IMR-90 (cell line): ENCODE results near the gene TRIM62. TPM values are rescaled to one million over a fixed set of nuclear protein-coding genes. Genes with fewer than 3 reads are reported as not detected.

Experiments
- ATAC-seq: fragments of 200-7000 bp; cut with Tn5 transposase; 2 replicates; pipeline ENCODE4 v1.9.1; 2020; ENCODE audit warnings: low read depth, mild to moderate bottlenecking, moderate library complexity
- BruUV-seq: library from RNA; stranded (reverse); fragments of 400-500 nt; replicated peaks from 2 replicates; lab custom pipeline; 2021; lab: Mats Ljungman, UMichigan
- CTCF ChIA-PET: fragments of 300-600 bp; formaldehyde crosslinking; extraction: SDS; loops from one replicate; lab custom pipeline; 2021; ENCODE audit warnings: antibody characterized with exemption; lab: Yijun Ruan, JAX
- POLR2A ChIA-PET: fragments of 300-600 bp; sonication (Branson Sonifier 250); formaldehyde crosslinking; loops from one replicate; lab custom pipeline; 2022; ENCODE audit warnings: antibody characterized with exemption; ENCODE audit not compliant: unreplicated experiment; lab: Charles Lee
- DNase-seq: peaks from one replicate; pipeline ENCODE4 v3.0.0; 2013
- H2AFZ ChIP-seq: replicated peaks from 2 replicates; pipeline ENCODE3; 2013; ENCODE audit warnings: low read length, mild to moderate bottlenecking; ENCODE audit not compliant: poor library complexity
- H2AK5ac ChIP-seq: 2 replicates; pipeline ENCODE4 v1.6.1; 2013; ENCODE audit warnings: low read depth, low read length, inconsistent platforms
- H2AK9ac ChIP-seq: replicated peaks from 2 replicates; pipeline ENCODE3; 2013; ENCODE audit warnings: mild to moderate bottlenecking, low read depth, low read length, moderate library complexity; ENCODE audit not compliant: poor library complexity
- H2BK120ac ChIP-seq: 2 replicates; pipeline ENCODE4 v1.6.1; 2013; ENCODE audit warnings: low read depth, low read length, inconsistent platforms
- H2BK15ac ChIP-seq: 3 replicates; pipeline ENCODE4 v1.6.1; 2013; ENCODE audit warnings: low read depth, low read length, inconsistent platforms
- H2BK20ac ChIP-seq: 2 replicates; pipeline ENCODE4 v1.6.1; 2013; ENCODE audit warnings: low read depth, mild to moderate bottlenecking, inconsistent platforms, low read length, moderate library complexity
- H2BK5ac ChIP-seq: 2 replicates; pipeline ENCODE4 v1.6.1; 2013; ENCODE audit warnings: mild to moderate bottlenecking, low read depth, low read length, inconsistent platforms; ENCODE audit not compliant: poor library complexity, severe bottlenecking
- H3K14ac ChIP-seq: replicated peaks from 2 replicates; pipeline ENCODE4 v1.6.1; 2013; ENCODE audit warnings: low read depth, low read length, inconsistent platforms
- H3K18ac ChIP-seq: 2 replicates; pipeline ENCODE4 v1.6.1; 2013; ENCODE audit warnings: low read depth, low read length, control low read depth
- H3K23ac ChIP-seq: 2 replicates; pipeline ENCODE4 v1.6.1; 2013; ENCODE audit warnings: low read depth, low read length, inconsistent platforms
- H3K27ac ChIP-seq: 2 replicates; pipeline ENCODE4 v1.5.1; 2013; ENCODE audit warnings: mild to moderate bottlenecking, control low read depth, low read length; ENCODE audit not compliant: insufficient read depth
- H3K27me3 ChIP-seq: 2 replicates; pipeline ENCODE4 v1.6.1; 2013; ENCODE audit warnings: low read length; ENCODE audit not compliant: control insufficient read depth, insufficient read depth
- H3K36me3 ChIP-seq: 2 replicates; pipeline ENCODE4 v1.6.1; 2013; ENCODE audit warnings: low read length, mixed read lengths; ENCODE audit not compliant: control insufficient read depth, insufficient read depth
- H3K4ac ChIP-seq: 2 replicates; pipeline ENCODE4 v1.6.1; 2013; ENCODE audit warnings: low read depth, low read length, inconsistent platforms
- H3K4me1 ChIP-seq: 2 replicates; pipeline ENCODE4 v1.6.1; 2013; ENCODE audit warnings: low read length, mixed read lengths; ENCODE audit not compliant: control insufficient read depth, insufficient read depth
- H3K4me2 ChIP-seq: 2 replicates; pipeline ENCODE4 v1.6.1; 2013; ENCODE audit warnings: low read depth, mild to moderate bottlenecking, control low read depth, low read length, moderate library complexity
- H3K4me3 ChIP-seq: 2 replicates; pipeline ENCODE4 v1.5.1; 2013; ENCODE audit warnings: low read depth, mild to moderate bottlenecking, control low read depth, low read length, moderate library complexity; ENCODE audit not compliant: insufficient read depth
- H3K56ac ChIP-seq: 2 replicates; pipeline ENCODE4 v1.6.1; 2013; ENCODE audit warnings: low read length, inconsistent platforms; ENCODE audit not compliant: insufficient read depth; ENCODE audit errors: extremely low read depth
- H3K79me1 ChIP-seq, 2 experiments: 2 replicates each; pipeline ENCODE4 v1.6.1; 2013; ENCODE audit warnings: low read length in 2 of 2, inconsistent platforms in 1 of 2, low read depth in 1 of 2
- H3K9ac ChIP-seq: 2 replicates; pipeline ENCODE4 v1.6.1; 2013; ENCODE audit warnings: low read depth, low read length, control low read depth
- H3K9me1 ChIP-seq: 2 replicates; pipeline ENCODE4 v1.6.1; 2013; ENCODE audit warnings: low read length, inconsistent platforms; ENCODE audit not compliant: insufficient read depth
- H3K9me3 ChIP-seq: 2 replicates; pipeline ENCODE4 v1.6.1; 2013; ENCODE audit warnings: low read length; ENCODE audit not compliant: control insufficient read depth, insufficient read depth
- H4K20me1 ChIP-seq: 2 replicates; pipeline ENCODE4 v1.6.1; 2013; ENCODE audit warnings: low read length, inconsistent platforms; ENCODE audit not compliant: insufficient read depth
- H4K5ac ChIP-seq: 2 replicates; pipeline ENCODE4 v1.6.1; 2013; ENCODE audit warnings: mild to moderate bottlenecking, low read depth, low read length, control low read depth
- H4K8ac ChIP-seq, 2 experiments: 2 replicates each; pipeline ENCODE4 v1.6.1; 2013; ENCODE audit warnings: low read depth in 2 of 2, low read length in 2 of 2, control low read depth in 1 of 2, inconsistent platforms in 1 of 2
- H4K91ac ChIP-seq: 2 replicates; pipeline ENCODE4 v1.6.1; 2013; ENCODE audit warnings: low read depth, low read length, inconsistent platforms; ENCODE audit not compliant: insufficient read depth
- CEBPB ChIP-seq: IDR thresholded peaks from 2 replicates; pipeline ENCODE4 v1.6.1; 2012; ENCODE audit warnings: low read depth, low read length, improper control_type of control experiment
- CHD1 ChIP-seq: IDR thresholded peaks from 2 replicates; pipeline ENCODE4 v1.6.1; 2012; ENCODE audit warnings: low read depth, low read length, improper control_type of control experiment
- MAFK ChIP-seq: IDR thresholded peaks from 2 replicates; pipeline ENCODE4 v1.6.1; 2012; ENCODE audit warnings: low read depth, low read length, improper control_type of control experiment
- RFX5 ChIP-seq: IDR thresholded peaks from 2 replicates; pipeline ENCODE4 v1.8.0; 2012; ENCODE audit warnings: low read depth, mild to moderate bottlenecking, low read length, moderate library complexity
- WGBS, 2 experiments: methylation state at CpG; one replicate each; pipeline versions ENCODE4 v1.1.5 to v1.1.7; 2013; ENCODE audit warnings: missing lambda C conversion rate in 2 of 2; ENCODE audit not compliant: insufficient read length in 1 of 2; ENCODE audit errors: extremely low coverage in 2 of 2; 5-methylcytosine and 5-hydroxymethylcytosine counted together
- dilution Hi-C: fragments of 300-500 bp; cut with HindIII; formaldehyde crosslinking; loops from one replicate; pipeline ENCODE4 v1.14.3; 2018; ENCODE audit warnings: low sequenced_read_pairs; ENCODE audit not compliant: unreplicated experiment
- in situ Hi-C: fragments of 300-500 bp; cut with MboI; formaldehyde crosslinking; loops from 3 replicates; pipeline ENCODE4 v1.14.3; 2019; ENCODE audit warnings: low sequenced_read_pairs, inconsistent platforms, mixed read lengths
- intact Hi-C: fragments of 100-400 bp; cut with micrococcal nuclease; formaldehyde crosslinking; loops from 2 replicates; pipeline ENCODE4 v1.10.0; 2022
- polyA plus RNA-seq, 3 experiments: library from polyadenylated mRNA; depleted of rRNA; stranded (reverse); fragments of >200 nt; gene quantifications; 2 replicates each; pipeline ENCODE4 v1.2.3, GENCODE V29; 2012; ENCODE audit warnings: low replicate concordance in 1 of 3
- total RNA-seq: library from RNA; depleted of rRNA; stranded (reverse); fragments of >200 nt; gene quantifications from 2 replicates; pipeline ENCODE4 v1.2.3, GENCODE V29; 2012

Gene TRIM62
- total and polyA plus RNA-seq, 2 of the 4 experiments (the other 2 are of a cell fraction), result 3.0 to 11.1 TPM

DNA sequence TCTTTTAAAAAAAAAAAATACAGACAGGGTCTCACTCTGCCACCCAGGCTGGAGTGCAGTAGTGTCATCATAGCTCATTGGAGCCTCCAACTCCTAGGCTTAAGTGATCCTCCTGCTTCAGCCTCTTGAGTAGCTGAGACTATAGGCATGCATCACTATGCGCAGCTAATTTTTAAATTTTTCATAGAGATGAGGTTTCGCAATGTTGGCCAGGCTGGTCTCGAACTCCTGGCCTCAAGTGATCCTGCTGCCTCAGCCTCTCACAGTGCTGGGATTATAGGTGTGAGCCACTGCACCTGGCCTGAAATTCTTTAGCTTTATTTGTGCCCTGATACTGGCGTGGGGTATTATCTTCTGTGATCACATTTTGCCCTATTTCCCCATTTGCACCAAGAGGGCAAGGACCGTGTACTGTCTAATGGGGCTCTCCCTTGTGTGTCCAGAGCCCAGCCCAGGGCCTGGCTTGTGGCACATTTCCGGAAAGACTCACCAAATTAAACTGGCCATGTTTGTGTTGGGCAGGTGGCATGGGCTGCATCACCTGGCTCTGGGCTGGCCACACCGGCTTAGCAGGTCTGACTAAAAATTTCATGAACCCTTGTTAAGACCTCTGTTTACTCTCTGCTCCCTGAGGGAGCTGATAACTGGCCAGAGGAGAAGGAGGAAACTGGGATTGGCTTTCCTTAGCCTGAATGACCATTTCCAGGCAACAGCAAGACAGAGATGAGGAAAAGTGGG is 32.2 kb downstream of the TRIM62 start:
- no peak overlapping the region for H4K8ac ChIP-seq
- no peak overlapping the region for H2BK15ac ChIP-seq
- H2BK5ac ChIP-seq, result no peak overlapping the region
- in situ Hi-C loops, result no loop called here
- H4K91ac ChIP-seq, result no peak overlapping the region
- no peak overlapping the region for H3K18ac ChIP-seq
- H3K4ac ChIP-seq, result no peak overlapping the region
- peaks cover 30% of the 10 kb centered on the region for H3K36me3 ChIP-seq
- no peaks in the 10 kb centered on the region for H3K27me3 ChIP-seq
- no peak overlapping the region for H3K9ac ChIP-seq
- H3K9me1 ChIP-seq, result peaks cover 21% of the 10 kb centered on the region; the same call in 1 of the 2 replicates
- TF ChIP-seq CEBPB (peak; percentile 53), CHD1 (no peak), MAFK (no peak), RFX5 (no peak)
- peaks cover 6% of the 10 kb centered on the region for H3K4me1 ChIP-seq
- H2BK20ac ChIP-seq, result no peak overlapping the region
- H3K4me2 ChIP-seq, result no peak overlapping the region
- WGBS, 2 experiments, result 100% methylated on average over 1 of the region's 7 CpGs; no CpG with 5 or more reads in 1 of the 2 experiments
- H3K14ac ChIP-seq, result no peak overlapping the region
- H4K5ac ChIP-seq, result no peak overlapping the region
- H3K23ac ChIP-seq, result no peak overlapping the region
- ChIA-PET CTCF (no interaction called here), POLR2A (no interaction called here)
- no peak overlapping the region for H2AK5ac ChIP-seq
- H2AK9ac ChIP-seq, result peak overlapping the region; percentile 37
- ATAC-seq (no peak), DNase-seq (no peak)
- intact Hi-C loops, result no loop called here
- no peaks in the 10 kb centered on the region for H3K9me3 ChIP-seq
- no peak overlapping the region for H2AFZ ChIP-seq
- H2BK120ac ChIP-seq, result no peak overlapping the region
- no peaks in the 10 kb centered on the region for H4K20me1 ChIP-seq
- peaks cover 0 to 14% of the 10 kb centered on the region in 2 experiments; a peak in 3 of 4 replicates for H3K79me1 ChIP-seq
- dilution Hi-C loops, result no loop called here
- BruUV-seq, result no TSS peak
- no peak overlapping the region for H3K4me3 ChIP-seq
- H3K56ac ChIP-seq, result no peak overlapping the region
- no peak overlapping the region for H3K27ac ChIP-seq
